ENCODE results near the gene PDS5B.

- TF ChIP-seq, protein P1, sequence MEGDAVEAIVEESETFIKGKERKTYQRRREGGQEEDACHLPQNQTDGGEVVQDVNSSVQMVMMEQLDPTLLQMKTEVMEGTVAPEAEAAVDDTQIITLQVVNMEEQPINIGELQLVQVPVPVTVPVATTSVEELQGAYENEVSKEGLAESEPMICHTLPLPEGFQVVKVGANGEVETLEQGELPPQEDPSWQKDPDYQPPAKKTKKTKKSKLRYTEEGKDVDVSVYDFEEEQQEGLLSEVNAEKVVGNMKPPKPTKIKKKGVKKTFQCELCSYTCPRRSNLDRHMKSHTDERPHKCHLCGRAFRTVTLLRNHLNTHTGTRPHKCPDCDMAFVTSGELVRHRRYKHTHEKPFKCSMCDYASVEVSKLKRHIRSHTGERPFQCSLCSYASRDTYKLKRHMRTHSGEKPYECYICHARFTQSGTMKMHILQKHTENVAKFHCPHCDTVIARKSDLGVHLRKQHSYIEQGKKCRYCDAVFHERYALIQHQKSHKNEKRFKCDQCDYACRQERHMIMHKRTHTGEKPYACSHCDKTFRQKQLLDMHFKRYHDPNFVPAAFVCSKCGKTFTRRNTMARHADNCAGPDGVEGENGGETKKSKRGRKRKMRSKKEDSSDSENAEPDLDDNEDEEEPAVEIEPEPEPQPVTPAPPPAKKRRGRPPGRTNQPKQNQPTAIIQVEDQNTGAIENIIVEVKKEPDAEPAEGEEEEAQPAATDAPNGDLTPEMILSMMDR (IDR thresholded peaks at IDR 0.05; ENCODE audit: low read depth, low read length, poor library complexity, severe bottlenecking): no peak
- TF ChIP-seq EZH2phosphoT487 (IDR thresholded peaks at IDR 0.05; ENCODE audit: borderline replicate concordance, low read length): no peak
Measured at GRCh38 chr13:32707471-32707870, 121.2 kb downstream of the PDS5B start.

Measured in DOHH2 (cell line).